Measurements from ENCODE around the gene ACSF3.

Gene ACSF3

DNA sequence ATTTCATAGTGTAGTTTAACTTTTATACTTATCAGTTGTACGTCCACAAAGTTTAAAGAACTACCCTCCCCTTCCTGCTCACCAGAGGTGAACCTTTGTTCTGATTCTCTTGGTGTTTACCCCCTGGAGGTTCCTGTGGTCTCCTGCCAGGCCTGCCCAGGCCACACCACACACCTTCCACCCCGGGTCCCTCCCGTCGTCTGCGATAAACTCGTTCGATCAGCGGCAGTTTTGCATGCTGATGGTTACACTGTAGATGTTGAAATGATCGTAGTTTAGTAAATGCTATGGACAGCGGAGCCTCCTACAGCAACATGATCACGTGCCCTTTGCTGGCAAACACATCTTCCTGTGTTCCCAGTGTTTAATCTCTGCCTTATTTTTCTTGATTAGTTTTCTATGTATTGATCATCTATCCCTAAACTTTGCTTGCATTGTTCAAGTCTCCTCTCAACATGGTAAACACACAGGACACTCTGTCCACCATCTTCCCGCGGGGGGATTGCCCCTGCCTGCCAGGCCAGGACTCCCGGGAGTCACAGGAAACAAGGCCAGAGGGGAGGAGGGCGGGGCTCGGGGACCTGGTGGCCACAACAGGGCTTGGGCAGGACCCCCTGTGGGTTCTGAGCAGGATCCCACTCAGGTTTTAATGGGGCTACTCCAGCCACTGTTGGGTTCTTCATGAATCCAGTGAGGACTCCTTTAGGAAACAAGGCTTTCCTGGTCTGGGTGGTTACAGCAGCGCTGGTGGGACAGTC lies 2.8 kb upstream of the ACSF3 start:
- TF ChIP-seq GATA2 (IDR thresholded peaks at IDR 0.05; ENCODE audit: low read depth, low read length) (no peak), GATA3 (IDR thresholded peaks at IDR 0.05; ENCODE audit: low read depth, low read length) (no peak)

GRCh38 chr16:89092013-89092412 lies 1.6 kb upstream of the ACSF3 start:
- no peak for TF ChIP-seq GATA2 (IDR thresholded peaks at IDR 0.05; ENCODE audit: low read depth, low read length)
- no peak for TF ChIP-seq GATA3 (IDR thresholded peaks at IDR 0.05; ENCODE audit: low read depth, low read length)

- TF ChIP-seq GATA3 (IDR thresholded peaks at IDR 0.05; ENCODE audit: low read depth, low read length) (no peak), GATA2 (IDR thresholded peaks at IDR 0.05; ENCODE audit: low read depth, low read length) (no peak)
These were observed 714 bp downstream of the ACSF3 start for GRCh38 chr16:89094252-89094879.

- no peak for TF ChIP-seq GATA3 (IDR thresholded peaks at IDR 0.05; ENCODE audit: low read depth, low read length)
These were observed 1.2 kb downstream of the ACSF3 start for GRCh38 chr16:89094880-89095258.

GRCh38 chr16:89095491-89095951 lies 1.9 kb downstream of the ACSF3 start:
- TF ChIP-seq GATA3 (IDR thresholded peaks at IDR 0.05; ENCODE audit: low read depth, low read length), result no peak
- no peak for TF ChIP-seq GATA2 (IDR thresholded peaks at IDR 0.05; ENCODE audit: low read depth, low read length)

DNA sequence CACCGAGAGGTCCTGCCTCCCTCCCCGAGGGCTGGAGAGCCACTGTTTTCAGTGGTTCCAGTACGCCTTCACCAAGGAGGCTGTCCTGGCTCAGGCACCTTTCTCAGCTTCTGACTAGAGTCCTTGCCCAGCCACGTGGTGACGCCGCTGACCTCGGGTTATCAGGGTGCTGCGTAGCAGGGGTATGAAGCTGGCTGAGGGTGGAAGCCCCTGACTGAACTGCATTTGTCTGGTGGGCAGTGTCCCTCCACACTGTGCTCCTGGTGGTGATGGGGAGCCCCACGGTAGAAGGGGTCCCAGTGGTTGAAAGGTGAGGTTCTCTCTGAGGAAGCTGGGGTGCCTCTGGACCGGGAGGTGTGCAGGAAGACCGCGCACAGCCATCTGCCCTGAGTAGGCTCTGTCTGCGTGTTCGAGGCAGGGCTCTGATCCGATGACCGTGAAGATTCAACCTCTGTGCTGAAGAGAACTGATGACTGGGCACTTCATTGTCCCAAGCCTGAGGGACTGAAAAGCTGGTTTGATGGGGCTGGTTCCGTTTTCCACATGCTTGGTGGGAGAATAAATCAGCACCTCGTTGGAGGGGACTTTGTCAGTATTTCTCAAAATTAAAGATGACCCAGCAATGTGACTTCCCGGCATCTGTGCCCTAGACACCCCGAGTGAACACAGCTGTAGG lies 2.5 kb downstream of the ACSF3 start:
- no peak for TF ChIP-seq GATA2 (IDR thresholded peaks at IDR 0.05; ENCODE audit: low read depth, low read length)
- no peak for TF ChIP-seq GATA3 (IDR thresholded peaks at IDR 0.05; ENCODE audit: low read depth, low read length)

- TF ChIP-seq GATA2 (IDR thresholded peaks at IDR 0.05; ENCODE audit: low read depth, low read length), result no peak
These were observed 3.2 kb downstream of the ACSF3 start for GRCh38 chr16:89096768-89097391.

DNA sequence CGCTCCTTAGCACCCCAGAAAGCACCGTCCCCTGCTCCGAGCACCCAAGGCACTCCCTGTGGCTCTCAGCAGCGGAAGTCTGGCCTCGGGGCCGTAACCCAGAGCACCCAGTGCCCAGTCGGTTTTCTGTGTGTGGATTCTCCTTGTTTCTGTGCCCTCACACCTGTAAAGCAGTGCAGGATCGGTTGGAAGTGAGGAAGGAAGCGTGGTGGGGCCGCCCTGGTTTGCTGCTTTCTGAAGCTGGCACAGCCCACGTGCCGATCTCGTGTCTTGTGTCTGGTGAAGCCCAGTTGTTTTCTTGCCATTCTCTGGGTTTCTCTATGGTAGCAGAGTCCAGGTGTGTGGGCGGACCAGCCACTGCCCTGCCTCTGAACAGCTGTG lies 3.7 kb downstream of the ACSF3 start:
- TF ChIP-seq GATA3 (IDR thresholded peaks at IDR 0.05; ENCODE audit: low read depth, low read length) (no peak), GATA2 (IDR thresholded peaks at IDR 0.05; ENCODE audit: low read depth, low read length) (no peak)

DNA sequence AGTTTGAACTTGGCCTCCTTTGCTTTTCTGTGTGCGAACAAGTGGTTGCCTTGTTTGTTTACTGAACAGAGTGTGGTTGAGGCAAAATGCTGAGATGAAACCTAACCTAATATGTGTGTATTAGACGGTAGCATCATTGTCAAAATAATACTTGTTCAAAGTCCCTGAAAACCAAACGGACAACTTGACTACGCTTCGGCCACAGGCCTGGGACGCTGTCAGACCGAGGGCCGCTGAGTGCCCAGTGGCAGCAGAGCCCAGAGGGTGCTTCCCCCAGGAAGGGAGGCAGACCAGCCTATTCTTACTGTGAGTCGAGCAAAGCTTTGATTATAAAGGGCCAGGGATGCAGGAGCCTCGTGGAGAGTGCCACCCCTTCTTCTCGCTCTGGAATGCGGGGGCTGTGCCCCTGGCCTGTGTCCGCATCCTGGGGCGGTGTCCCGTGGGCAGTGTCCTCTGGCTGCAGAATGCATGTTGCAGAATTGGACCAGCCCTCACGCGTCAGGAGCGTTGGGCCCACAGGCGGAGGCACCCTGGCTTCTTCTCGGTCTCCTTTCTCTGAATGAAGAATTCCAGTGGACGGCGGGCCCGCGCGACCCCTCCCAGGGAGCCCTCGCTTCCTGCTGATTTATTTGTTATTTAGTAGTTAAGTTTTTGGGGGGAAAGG lies 5.2 kb downstream of the ACSF3 start:
- TF ChIP-seq GATA2 (IDR thresholded peaks at IDR 0.05; ENCODE audit: low read depth, low read length) (no peak), GATA3 (IDR thresholded peaks at IDR 0.05; ENCODE audit: low read depth, low read length) (no peak)

- TF ChIP-seq GATA2 (IDR thresholded peaks at IDR 0.05; ENCODE audit: low read depth, low read length) (no peak), GATA3 (IDR thresholded peaks at IDR 0.05; ENCODE audit: low read depth, low read length) (no peak)
These were observed 6.3 kb downstream of the ACSF3 start for GRCh38 chr16:89099905-89100304.

GRCh38 chr16:89100601-89101302 lies 7.1 kb downstream of the ACSF3 start:
- TF ChIP-seq GATA2 (IDR thresholded peaks at IDR 0.05; ENCODE audit: low read depth, low read length), result no peak
- TF ChIP-seq GATA3 (IDR thresholded peaks at IDR 0.05; ENCODE audit: low read depth, low read length), result no peak

DNA sequence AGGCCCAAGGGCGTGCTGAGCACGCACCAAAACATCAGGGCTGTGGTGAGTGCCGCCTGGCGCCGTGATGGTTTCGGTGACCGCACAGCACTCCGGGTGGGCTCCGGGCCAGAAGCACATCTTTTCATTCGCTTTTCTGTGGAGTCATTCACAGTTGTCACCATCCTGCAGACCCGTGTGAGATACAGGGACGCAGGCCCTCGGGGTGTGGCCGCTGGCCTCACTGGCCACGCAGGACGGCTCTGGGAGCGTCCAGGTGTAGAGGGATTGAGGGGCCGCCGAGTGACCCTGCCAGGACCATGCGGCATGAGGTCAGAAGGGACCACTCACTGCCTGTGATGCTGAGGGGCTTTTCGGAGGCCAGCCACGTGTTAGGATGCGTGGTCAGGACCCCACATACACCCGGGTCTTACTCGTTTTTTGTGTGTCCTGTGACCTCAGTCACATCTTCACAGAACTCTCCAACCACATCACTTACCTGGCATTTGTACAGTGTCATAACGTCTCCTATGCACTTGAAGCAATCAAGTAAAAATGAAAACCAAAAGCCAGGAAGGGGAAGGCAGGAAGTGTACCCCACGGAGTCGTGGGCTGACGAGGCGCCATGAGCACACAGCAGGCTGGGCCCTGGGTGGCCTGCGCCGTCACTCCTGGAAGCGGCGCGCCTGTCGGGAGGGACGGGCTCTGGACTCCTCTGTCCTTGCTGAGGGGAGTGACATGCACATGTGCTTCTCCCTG lies 7.8 kb downstream of the ACSF3 start:
- TF ChIP-seq GATA2 (IDR thresholded peaks at IDR 0.05; ENCODE audit: low read depth, low read length), result no peak
- no peak for TF ChIP-seq GATA3 (IDR thresholded peaks at IDR 0.05; ENCODE audit: low read depth, low read length)

DNA sequence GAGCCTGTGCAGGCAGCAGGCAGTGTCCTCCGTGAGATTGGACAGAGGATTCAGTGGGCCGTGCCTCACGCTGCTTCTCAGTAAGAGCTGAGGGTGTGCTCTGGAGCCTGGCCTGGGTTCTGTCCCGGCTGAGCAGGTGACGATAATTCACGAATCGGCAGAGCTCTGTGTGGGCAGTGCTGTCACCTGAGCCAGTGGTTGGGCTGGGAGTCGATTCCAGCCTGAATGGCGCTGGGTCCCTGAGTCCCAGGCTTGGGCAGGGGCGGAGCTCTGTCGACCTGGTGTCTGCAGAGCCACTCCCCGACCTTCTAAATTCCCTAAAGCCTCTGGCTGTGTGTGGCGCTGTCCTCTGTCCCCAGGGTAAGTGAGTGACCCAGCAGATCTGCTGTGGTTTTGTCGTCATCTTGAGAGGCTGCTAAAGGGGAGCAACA lies 8.4 kb downstream of the ACSF3 start:
- TF ChIP-seq GATA3 (IDR thresholded peaks at IDR 0.05; ENCODE audit: low read depth, low read length) (no peak), GATA2 (IDR thresholded peaks at IDR 0.05; ENCODE audit: low read depth, low read length) (no peak)

Data from SH-SY5Y (cell line).